MCF 10A (cell line): ENCODE measurements around the gene CRYBB1. TPM values are rescaled to one million over a fixed set of nuclear protein-coding genes. Genes with fewer than 3 reads are reported as not detected.
A peak's percentile ranks its signal among the peaks of the same experiment; 100 is the strongest.

Source experiments
- BruUV-seq: library from RNA; stranded (reverse); fragments of 400-500 nt; replicated peaks from 2 replicates; lab custom pipeline; 2021; lab: Mats Ljungman, UMichigan
- CTCF ChIA-PET: fragments of 300-600 bp; sonication (Branson Sonifier 250); formaldehyde crosslinking; extraction: SDS; loops from one replicate; lab custom pipeline; 2021; ENCODE audit warnings: antibody characterized with exemption, inconsistent platforms; lab: Yijun Ruan, JAX
- POLR2A ChIA-PET: fragments of 300-600, 350-650 bp; sonication (Branson Sonifier 250); formaldehyde crosslinking; extraction: SDS; loops from one replicate; lab custom pipeline; 2020; ENCODE audit warnings: antibody characterized with exemption, inconsistent platforms; lab: Yijun Ruan, JAX
- DNase-seq: peaks from one replicate; pipeline ENCODE4 v3.0.0-alpha.2; 2018; ENCODE audit not compliant: unreplicated experiment
- H3K27ac Mint-ChIP-seq: one replicate; pipeline ENCODE4 v1.8.0; 2022; ENCODE audit warnings: mild to moderate bottlenecking, low read depth, mixed read lengths; ENCODE audit not compliant: unreplicated experiment
- H3K27me3 Mint-ChIP-seq: one replicate; pipeline ENCODE4 v1.8.0; 2022; ENCODE audit warnings: mixed read lengths; ENCODE audit not compliant: insufficient read depth, unreplicated experiment
- H3K36me3 Mint-ChIP-seq: one replicate; pipeline ENCODE4 v1.8.0; 2022; ENCODE audit warnings: mild to moderate bottlenecking, moderate library complexity, mixed read lengths; ENCODE audit not compliant: insufficient read depth, unreplicated experiment
- H3K4me1 Mint-ChIP-seq: one replicate; pipeline ENCODE4 v1.8.0; 2022; ENCODE audit warnings: mixed read lengths; ENCODE audit not compliant: insufficient read depth, unreplicated experiment
- H3K4me3 Mint-ChIP-seq: one replicate; pipeline ENCODE4 v1.8.0; 2022; ENCODE audit warnings: mild to moderate bottlenecking, moderate library complexity, mixed read lengths; ENCODE audit not compliant: unreplicated experiment
- H3K9me3 Mint-ChIP-seq: one replicate; pipeline ENCODE4 v1.8.0; 2022; ENCODE audit warnings: mixed read lengths; ENCODE audit not compliant: unreplicated experiment
- intact Hi-C: fragments of 100-400 bp; cut with micrococcal nuclease; formaldehyde crosslinking; loops from 2 replicates; pipeline ENCODE4 v1.14.1; 2022
- total RNA-seq: library from RNA; stranded (reverse); gene quantifications from 2 replicates; pipeline ENCODE4 v1.2.3, GENCODE V29; 2022
- TF ChIP-seq, protein P1 (sequence below): fragments of 200-600 bp; IDR thresholded peaks from one replicate; pipeline ENCODE4 v1.8.0; 2022; ENCODE audit warnings: antibody characterized with exemption, mild to moderate bottlenecking; ENCODE audit not compliant: unreplicated experiment

CRYBB1 gene
- total RNA-seq, 1 experiment from 2014 or later, result not detected

DNA sequence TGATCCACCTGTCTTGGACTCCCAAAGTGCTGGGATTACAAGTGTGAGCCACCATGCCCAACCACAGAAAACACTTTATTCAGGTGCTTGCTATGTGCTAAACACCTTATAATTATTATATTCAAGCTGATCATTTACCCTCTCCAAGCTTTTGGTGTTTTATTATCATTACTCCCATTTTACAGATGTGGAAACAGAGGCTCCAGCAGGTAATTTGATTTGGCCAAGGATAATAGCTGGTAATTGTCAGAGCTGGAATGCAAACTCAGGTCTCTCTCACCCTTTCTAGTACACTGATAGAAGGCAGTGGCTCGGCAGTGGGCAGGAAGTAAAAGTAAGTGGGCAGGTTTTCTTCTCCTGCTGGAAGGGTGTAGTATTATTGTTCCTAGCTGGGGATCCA lies 24.1 kb downstream of the CRYBB1 start:
- peaks cover 6% of the 10 kb centered on the region for H3K4me1 Mint-ChIP-seq
- H3K27ac Mint-ChIP-seq, result no peak overlapping the region
- DNase-seq, result no peak
- no peaks in the 10 kb centered on the region for H3K9me3 Mint-ChIP-seq
- no TSS peak for BruUV-seq
- no peak overlapping the region for H3K4me3 Mint-ChIP-seq
- POLR2A ChIA-PET, result no interaction called here
- H3K36me3 Mint-ChIP-seq, result no peaks in the 10 kb centered on the region
- TF ChIP-seq, protein P1, sequence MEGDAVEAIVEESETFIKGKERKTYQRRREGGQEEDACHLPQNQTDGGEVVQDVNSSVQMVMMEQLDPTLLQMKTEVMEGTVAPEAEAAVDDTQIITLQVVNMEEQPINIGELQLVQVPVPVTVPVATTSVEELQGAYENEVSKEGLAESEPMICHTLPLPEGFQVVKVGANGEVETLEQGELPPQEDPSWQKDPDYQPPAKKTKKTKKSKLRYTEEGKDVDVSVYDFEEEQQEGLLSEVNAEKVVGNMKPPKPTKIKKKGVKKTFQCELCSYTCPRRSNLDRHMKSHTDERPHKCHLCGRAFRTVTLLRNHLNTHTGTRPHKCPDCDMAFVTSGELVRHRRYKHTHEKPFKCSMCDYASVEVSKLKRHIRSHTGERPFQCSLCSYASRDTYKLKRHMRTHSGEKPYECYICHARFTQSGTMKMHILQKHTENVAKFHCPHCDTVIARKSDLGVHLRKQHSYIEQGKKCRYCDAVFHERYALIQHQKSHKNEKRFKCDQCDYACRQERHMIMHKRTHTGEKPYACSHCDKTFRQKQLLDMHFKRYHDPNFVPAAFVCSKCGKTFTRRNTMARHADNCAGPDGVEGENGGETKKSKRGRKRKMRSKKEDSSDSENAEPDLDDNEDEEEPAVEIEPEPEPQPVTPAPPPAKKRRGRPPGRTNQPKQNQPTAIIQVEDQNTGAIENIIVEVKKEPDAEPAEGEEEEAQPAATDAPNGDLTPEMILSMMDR, result no peak
- peaks cover 26% of the 10 kb centered on the region for H3K27me3 Mint-ChIP-seq
- intact Hi-C loops, result loop anchor here (5.0 kb wide), 1 partner anchor 81 kb away; the partner anchor contains the start of gene TFIP11
- CTCF ChIA-PET, result interaction anchor here (0.6 to 0.7 kb wide), 4 partner anchors 43 to 186 kb away, joined by 3 read pairs; no protein-coding TSS in a partner anchor

DNA sequence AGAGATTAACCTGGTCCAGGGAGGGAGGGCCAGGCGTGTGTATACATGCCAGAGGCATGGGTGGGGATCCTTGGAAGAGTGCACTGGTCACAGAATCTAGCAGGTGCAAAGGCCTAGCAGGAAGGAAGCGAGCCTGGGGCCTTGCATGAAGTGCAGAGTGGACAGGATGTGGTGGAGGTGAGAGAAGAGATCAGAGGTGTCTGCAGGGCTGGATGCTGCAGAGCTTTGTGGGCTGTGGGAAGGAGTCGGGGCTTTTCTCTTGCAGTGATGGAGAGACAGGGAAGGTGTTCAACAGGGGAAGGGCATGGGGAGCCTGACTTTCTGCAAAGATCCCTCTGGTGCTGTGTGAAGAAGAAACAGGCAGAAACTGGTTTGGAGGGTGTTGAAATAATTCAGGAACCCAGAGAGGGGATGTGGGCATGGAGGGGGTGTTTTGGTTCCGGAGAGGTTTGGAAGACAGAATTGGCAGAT lies 25.4 kb downstream of the CRYBB1 start:
- Mint-ChIP-seq H3K9me3 (no peaks in the 10 kb centered on the region), H3K27me3 (peaks cover 13% of the 10 kb centered on the region), H3K4me1 (peaks cover 6% of the 10 kb centered on the region), H3K27ac (no peak overlapping the region), H3K4me3 (no peak overlapping the region), H3K36me3 (no peaks in the 10 kb centered on the region)
- ChIA-PET POLR2A (interaction anchor here (0.6 to 1.0 kb wide), 4 partner anchors 10 to 1407 kb away, joined by 3 to 5 read pairs (median 3); no protein-coding TSS in a partner anchor), CTCF (interaction anchor here (0.7 to 1.0 kb wide), 2 partner anchors 54 to 80 kb away, joined by 3 read pairs; partner anchors contain the start of gene TFIP11)
- TF ChIP-seq, protein P1, result no peak
- intact Hi-C loops, result loop anchor here (5.0 kb wide), 1 partner anchor 80 kb away; the partner anchor contains the start of gene TFIP11
- no TSS peak for BruUV-seq
- no peak for DNase-seq

DNA sequence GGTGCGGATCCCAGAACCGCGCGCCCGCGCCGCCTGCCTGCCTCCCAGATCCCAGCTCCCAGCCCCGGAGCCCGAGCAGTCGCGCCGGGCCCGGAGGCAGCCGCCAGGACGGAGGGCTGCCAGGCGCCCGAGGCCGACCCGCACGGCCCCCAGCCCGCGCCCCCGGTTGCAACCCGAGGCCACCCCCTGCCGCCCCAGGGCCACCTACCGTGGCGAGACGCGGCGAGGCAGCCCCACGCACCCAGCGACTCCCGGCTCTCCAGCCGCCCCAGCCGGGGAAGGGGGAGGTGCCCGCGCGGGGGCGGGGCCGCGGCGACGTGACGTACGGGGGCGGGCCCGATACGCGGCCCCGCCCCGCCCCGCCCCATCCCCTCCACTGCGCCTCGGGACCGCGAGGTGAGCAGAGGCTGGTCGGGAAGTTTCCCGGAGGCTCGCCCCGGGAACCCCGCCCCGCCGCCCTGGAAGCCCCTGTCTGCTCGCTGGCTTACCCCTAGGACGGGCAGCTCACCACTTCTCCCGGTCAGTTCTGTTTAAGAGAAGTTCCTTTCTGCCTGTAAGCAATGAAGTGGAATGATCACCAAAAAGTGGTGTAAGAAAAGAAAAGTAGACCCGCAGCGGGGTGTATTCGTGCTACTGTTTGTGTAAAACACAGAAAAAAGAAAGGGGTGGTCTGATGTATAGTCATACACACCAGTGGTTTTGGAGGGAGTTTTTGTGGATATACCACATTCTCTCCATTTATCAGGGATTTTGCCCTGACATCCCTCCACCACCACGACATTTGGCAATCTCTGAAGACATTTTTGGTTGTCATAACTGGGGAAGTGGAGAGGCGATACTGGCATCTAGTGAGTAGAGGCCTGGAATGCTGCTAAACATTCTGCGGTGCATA lies 27.7 kb downstream of the CRYBB1 start, which contains the start of gene TPST2:
TSS of gene TPST2 (minus strand) at position 288 of the 892 bp plus-strand sequence. CDS start 48,502 bp downstream, outside the sequence.
- peaks cover 11% of the 10 kb centered on the region for H3K4me1 Mint-ChIP-seq

More for the DNA sequence above, 27.7 kb downstream of the CRYBB1 start, which contains the start of gene TPST2:
- TF ChIP-seq, protein P1, result no peak
- BruUV-seq, result no TSS peak
- H3K9me3 Mint-ChIP-seq, result no peaks in the 10 kb centered on the region
- intact Hi-C loops, result loop anchor here (2.0 to 5.0 kb wide), 2 partner anchors 61 to 78 kb away; partner anchors contain the start of gene TFIP11
- ChIA-PET POLR2A (interaction anchor here (0.5 to 2.3 kb wide), 11 partner anchors 8 to 1025 kb away, joined by 3 to 6 read pairs (median 3); partner anchors contain the start of gene TFIP11), CTCF (interaction anchor here (0.6 to 1.6 kb wide), 3 partner anchors 10 to 94 kb away, joined by 3 to 4 read pairs (median 3); no protein-coding TSS in a partner anchor)
- H3K27me3 Mint-ChIP-seq, result no peaks in the 10 kb centered on the region
- peak within 1 kb of the TSS; percentile 86 for H3K27ac Mint-ChIP-seq
- H3K36me3 Mint-ChIP-seq, result no peaks in the 10 kb centered on the region
- H3K4me3 Mint-ChIP-seq, result peak within 1 kb of the TSS; percentile 79
- DNase-seq, result peak; percentile 73
